Fibroblast of villous mesenchyme (primary cell): ENCODE measurements around the gene PAPPA. TPM values are rescaled to one million over a fixed set of nuclear protein-coding genes. Genes with fewer than 3 reads are reported as not detected.

ENCODE experiments used
- DNase-seq: peaks from one replicate; pipeline ENCODE4 v3.0.0-alpha.2; 2010; ENCODE audit warnings: low read depth
- H3K4me3 ChIP-seq: 2 replicates; pipeline ENCODE4 v1.5.1; 2011; ENCODE audit warnings: low read depth, mild to moderate bottlenecking, low read length
- CTCF ChIP-seq: IDR thresholded peaks from 2 replicates; pipeline ENCODE4 v1.5.1; 2012; ENCODE audit warnings: low read depth, mild to moderate bottlenecking, low read length; ENCODE audit not compliant: insufficient read depth
- total RNA-seq: library from RNA; depleted of rRNA; stranded (reverse); fragments of >200 nt; gene quantifications from 2 replicates; pipeline ENCODE4 v1.2.3, GENCODE V29; 2012

The PAPPA gene
- total RNA-seq, 1 donor: 104 TPM

GRCh38 chr9:116409129-116409528 lies 255.5 kb downstream of the PAPPA start:
- H3K4me3 ChIP-seq: no peak overlapping the region
- TF ChIP-seq CTCF: no peak
- no peak for DNase-seq

- no peak for TF ChIP-seq CTCF
- no peak overlapping the region for H3K4me3 ChIP-seq
- no peak for DNase-seq
These were observed 256.0 kb downstream of the PAPPA start for GRCh38 chr9:116409638-116410037.

- no peak overlapping the region for H3K4me3 ChIP-seq
- DNase-seq: no peak
- TF ChIP-seq CTCF: no peak
These were observed 257.9 kb downstream of the PAPPA start for GRCh38 chr9:116411506-116411905.

GRCh38 chr9:116414374-116414773 lies 260.8 kb downstream of the PAPPA start:
- DNase-seq: no peak
- no peak for TF ChIP-seq CTCF
- no peak overlapping the region for H3K4me3 ChIP-seq

- TF ChIP-seq CTCF: no peak
- DNase-seq: no peak
- H3K4me3 ChIP-seq: no peak overlapping the region
These were observed 262.8 kb downstream of the PAPPA start for GRCh38 chr9:116416421-116416820.

GRCh38 chr9:116417464-116417863 lies 263.9 kb downstream of the PAPPA start:
- H3K4me3 ChIP-seq: no peak overlapping the region
- peak; percentile 38 for DNase-seq
- TF ChIP-seq CTCF: no peak

- no peak overlapping the region for H3K4me3 ChIP-seq
- no peak for DNase-seq
- TF ChIP-seq CTCF: no peak
These were observed 265.6 kb downstream of the PAPPA start for GRCh38 chr9:116419181-116419580.
